ENCODE results near the gene RMRP. TPM values are rescaled to one million over a fixed set of nuclear protein-coding genes. Genes with fewer than 3 reads are reported as not detected.

RMRP gene
- total RNA-seq, 2 experiments from 2014 or later: 12,624 to 26,575 TPM

DNA sequence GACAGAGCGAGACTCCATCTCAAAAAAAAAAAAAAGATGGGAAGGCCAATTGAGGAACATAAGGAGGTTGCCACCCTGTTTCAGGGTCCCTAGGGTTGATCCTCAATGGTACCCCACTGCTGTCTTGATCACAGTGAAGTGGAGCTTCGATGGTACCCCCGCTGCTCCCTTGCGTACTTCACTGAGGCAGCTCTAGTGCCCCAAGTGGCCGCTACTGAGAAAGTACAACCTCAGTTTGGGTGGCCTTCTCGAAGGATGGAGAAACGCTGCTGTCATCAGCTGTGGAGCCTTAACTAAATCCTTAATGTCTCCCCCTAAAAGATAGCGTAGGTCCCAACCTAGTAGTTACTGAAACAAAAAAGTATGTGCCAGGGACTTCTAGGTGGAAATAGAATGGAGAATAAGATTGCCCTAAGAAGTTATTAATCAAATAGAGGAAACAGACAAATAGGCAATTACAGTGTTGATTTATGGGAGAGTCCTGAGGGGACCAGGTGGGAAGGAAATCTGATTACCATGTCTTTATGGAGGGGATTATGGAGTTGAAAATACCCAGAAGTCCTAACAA is 46.5 kb downstream of the RMRP start:
- Histone ChIP-seq H3K4me3 (ENCODE audit: low read depth, low read length, poor library complexity, severe bottlenecking) (no peak overlapping the region), H2AFZ (ENCODE audit: low read length) (no peak overlapping the region), H3K4me1 (ENCODE audit: insufficient read depth, low read length, poor library complexity, severe bottlenecking) (peaks cover 25% of the 10 kb centered on the region), H3K9me2 (ENCODE audit: insufficient read depth, low read length) (no peaks in the 10 kb centered on the region), H3K4me2 (ENCODE audit: low read length) (peak overlapping the region; percentile 0; the same call in 1 of the 2 replicates), H3K79me2 (ENCODE audit: insufficient read depth, low read depth, low read length) (peaks cover 9% of the 10 kb centered on the region), H3K27ac (ENCODE audit: low read depth, low read length, poor library complexity, severe bottlenecking) (no peak overlapping the region), H3K9me3 (ENCODE audit: low read length) (no peaks in the 10 kb centered on the region), H4K20me1 (ENCODE audit: insufficient read depth, low read length) (no peaks in the 10 kb centered on the region), H3K36me3 (ENCODE audit: insufficient read depth, low read length) (peaks cover 76% of the 10 kb centered on the region)
- intact Hi-C loops (cut with micrococcal nuclease; ENCODE audit: unreplicated experiment): no loop called here
- TF ChIP-seq EZH2phosphoT487 (IDR thresholded peaks at IDR 0.05; ENCODE audit: borderline replicate concordance, low read depth, low read length) (no peak), CTCF (conservative IDR thresholded peaks at IDR 0.05; ENCODE audit: low read length) (peak; percentile 84)
- peak; percentile 74 for DNase-seq (ENCODE audit: low spot score)
- CTCF ChIA-PET (ENCODE audit: unreplicated experiment): interaction anchor here (0.8 to 1.5 kb wide), 2 partner anchors 37 to 76 kb away, joined by 3 to 4 read pairs; no protein-coding TSS in a partner anchor
- BruUV-seq (replicated peaks): no TSS peak
- POLR2A ChIA-PET: interaction anchor here (0.7 to 1.0 kb wide), 3 partner anchors 8 to 35 kb away, joined by 3 to 5 read pairs (median 3); no protein-coding TSS in a partner anchor

DNA sequence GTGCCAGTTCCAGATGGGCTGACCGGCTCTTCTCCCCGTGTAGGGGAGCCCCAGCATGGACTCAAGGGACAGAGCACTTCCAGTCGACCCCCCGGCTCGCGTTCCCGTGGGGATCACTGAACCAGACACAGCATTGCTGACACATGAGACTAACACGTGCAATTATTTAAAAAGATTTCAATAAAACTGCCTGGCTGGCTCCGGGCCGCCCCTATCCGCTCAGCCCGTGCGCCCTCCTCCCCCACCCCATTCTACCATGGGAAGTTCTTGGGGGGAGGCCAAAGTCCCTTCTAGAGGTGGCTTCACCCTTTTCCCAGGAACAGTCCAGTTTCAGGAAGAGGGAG is 48.0 kb downstream of the RMRP start:
- Histone ChIP-seq H3K27ac (ENCODE audit: low read depth, low read length, poor library complexity, severe bottlenecking) (no peak overlapping the region), H4K20me1 (ENCODE audit: insufficient read depth, low read length) (no peaks in the 10 kb centered on the region), H3K4me2 (ENCODE audit: low read length) (no peak overlapping the region), H2AFZ (ENCODE audit: low read length) (no peak overlapping the region), H3K79me2 (ENCODE audit: insufficient read depth, low read depth, low read length) (peaks cover 15% of the 10 kb centered on the region), H3K9me3 (ENCODE audit: low read length) (no peaks in the 10 kb centered on the region), H3K9me2 (ENCODE audit: insufficient read depth, low read length) (no peaks in the 10 kb centered on the region), H3K4me3 (ENCODE audit: low read depth, low read length, poor library complexity, severe bottlenecking) (no peak overlapping the region), H3K4me1 (ENCODE audit: insufficient read depth, low read length, poor library complexity, severe bottlenecking) (peaks cover 21% of the 10 kb centered on the region), H3K36me3 (ENCODE audit: insufficient read depth, low read length) (peaks cover 65% of the 10 kb centered on the region)
- ChIA-PET CTCF (ENCODE audit: unreplicated experiment) (no interaction called here), POLR2A (no interaction called here)
- no TSS peak for BruUV-seq (replicated peaks)
- intact Hi-C loops (cut with micrococcal nuclease; ENCODE audit: unreplicated experiment): loop anchor here (10.0 kb wide), 1 partner anchor 535 kb away; the partner anchor contains the start of genes FANCG and VCP
- DNase-seq (ENCODE audit: low spot score): no peak
- TF ChIP-seq EZH2phosphoT487 (IDR thresholded peaks at IDR 0.05; ENCODE audit: borderline replicate concordance, low read depth, low read length) (no peak), CTCF (conservative IDR thresholded peaks at IDR 0.05; ENCODE audit: low read length) (no peak)
